ENCODE results near the gene VWA1.
"Not testable (repeated sequence)": the region's sequence is repeated elsewhere in the genome, so short reads cannot be mapped to it uniquely, and the experiment has no call there.

VWA1 gene, protein sequence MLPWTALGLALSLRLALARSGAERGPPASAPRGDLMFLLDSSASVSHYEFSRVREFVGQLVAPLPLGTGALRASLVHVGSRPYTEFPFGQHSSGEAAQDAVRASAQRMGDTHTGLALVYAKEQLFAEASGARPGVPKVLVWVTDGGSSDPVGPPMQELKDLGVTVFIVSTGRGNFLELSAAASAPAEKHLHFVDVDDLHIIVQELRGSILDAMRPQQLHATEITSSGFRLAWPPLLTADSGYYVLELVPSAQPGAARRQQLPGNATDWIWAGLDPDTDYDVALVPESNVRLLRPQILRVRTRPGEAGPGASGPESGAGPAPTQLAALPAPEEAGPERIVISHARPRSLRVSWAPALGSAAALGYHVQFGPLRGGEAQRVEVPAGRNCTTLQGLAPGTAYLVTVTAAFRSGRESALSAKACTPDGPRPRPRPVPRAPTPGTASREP

GRCh38 chr1:1435106-1435903 is at the start of gene VWA1:
VWA1 (plus strand) TSS chr1:1435690; CDS start chr1:1435749, 59 bp downstream.
- no peak for DNase-seq

DNA sequence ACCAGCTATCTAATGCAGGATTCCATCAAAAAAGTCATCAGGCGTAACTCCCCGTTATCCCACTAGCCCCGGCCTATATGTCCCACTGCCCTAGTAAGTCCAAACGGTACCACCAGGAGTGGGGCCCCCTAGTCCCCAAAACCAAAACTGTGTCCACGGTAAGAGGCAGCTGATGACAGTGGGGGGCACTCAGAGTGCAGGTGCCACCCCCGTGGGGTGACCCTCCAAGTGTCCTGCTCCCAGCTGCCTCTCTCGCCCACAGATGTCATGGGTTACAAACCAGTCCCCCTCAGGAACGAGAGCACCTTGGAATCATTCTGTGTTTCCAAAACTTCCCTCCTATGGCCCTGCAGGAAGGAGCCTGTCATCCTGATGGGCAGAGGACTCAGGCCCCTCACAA is 49.6 kb upstream of the VWA1 start:
- DNase-seq: no peak

DNA sequence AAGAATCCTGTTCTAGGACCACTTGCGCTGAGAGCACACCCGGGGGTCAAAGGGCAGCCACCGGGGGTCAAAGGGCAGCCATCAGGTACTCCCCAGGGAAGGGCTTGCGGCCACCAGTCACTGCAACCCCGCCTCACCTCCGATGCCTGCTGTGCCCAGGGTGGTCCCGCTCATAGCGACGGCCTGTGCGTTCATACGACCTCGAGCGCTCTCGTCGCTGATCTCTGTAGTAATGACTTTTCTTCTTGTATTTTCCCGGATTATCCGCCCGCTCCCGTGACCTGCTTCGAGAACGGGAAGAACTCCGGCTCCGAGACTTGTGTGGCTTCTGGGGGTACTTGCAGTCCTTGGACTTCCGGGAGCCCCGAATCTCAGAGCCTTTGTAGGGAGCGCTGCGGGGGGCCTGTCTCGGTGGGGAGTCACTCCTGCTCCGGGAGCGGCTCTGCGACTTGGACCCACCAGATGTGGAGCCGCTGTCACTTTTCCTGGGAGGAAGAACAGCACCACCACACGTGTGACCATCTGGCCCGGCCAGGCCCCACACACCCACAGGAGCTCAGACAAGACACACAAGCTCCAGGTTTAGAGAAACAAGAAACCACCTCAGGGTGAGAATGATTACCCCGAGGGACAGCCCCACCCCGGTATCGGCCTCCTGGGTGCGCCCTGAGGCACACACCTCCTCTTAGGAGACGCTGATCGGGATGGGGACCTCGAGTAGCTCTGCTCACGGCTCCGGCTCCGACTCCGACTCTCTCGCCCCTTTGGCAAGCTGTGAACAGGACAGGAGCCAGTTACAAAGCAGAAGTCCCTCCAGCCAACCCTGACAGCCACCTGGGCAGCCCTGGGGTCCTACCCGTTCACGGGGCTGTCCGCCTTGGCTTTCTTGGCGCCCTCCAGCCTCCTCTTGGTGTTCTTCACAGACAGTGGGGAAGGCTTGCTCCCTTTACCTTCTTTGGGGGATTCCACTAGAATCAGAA is 48.1 kb upstream of the VWA1 start:
- DNase-seq: no peak

- DNase-seq: no peak
Observed at GRCh38 chr1:1388078-1388472, 47.4 kb upstream of the VWA1 start.

DNA sequence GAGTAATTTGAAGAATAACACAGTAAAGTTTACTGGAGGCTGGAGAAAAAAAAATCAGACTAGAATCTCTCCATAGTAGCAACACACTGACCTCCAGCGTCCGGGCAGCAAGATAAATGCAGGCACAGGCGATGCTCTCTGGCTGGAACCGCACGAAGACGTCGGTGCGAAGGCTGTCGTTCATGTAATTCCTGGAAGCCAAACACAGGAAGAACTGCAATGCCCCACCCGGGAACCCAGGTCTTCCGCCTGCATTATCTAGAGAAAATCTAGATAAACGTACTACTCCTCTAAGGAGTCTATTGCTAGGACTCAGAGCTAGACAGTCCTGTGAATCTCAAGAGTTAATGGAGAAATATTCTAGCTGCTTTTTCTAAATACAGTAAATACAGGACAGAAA is 44.8 kb upstream of the VWA1 start:
- no peak for DNase-seq

DNA sequence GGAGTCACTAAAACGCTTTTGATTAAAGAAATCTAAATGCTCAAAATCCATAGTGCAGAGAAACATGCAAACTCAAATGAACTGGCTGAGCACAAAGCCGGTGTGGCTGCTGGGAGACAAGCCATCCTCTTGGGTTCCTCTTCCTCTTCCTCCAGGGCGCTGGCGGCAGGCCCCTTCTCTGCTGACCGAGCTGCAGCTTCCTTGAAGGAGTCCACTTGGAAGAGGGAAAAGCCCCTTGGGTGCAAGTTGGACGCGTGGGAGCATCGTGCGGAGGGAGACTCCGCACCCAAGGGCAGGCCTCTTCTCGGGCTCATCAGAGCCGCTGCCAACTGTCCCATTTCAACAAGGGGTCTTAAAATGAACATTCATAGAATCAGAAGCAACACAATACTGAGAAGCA is 44.3 kb upstream of the VWA1 start:
- DNase-seq: no peak

DNA sequence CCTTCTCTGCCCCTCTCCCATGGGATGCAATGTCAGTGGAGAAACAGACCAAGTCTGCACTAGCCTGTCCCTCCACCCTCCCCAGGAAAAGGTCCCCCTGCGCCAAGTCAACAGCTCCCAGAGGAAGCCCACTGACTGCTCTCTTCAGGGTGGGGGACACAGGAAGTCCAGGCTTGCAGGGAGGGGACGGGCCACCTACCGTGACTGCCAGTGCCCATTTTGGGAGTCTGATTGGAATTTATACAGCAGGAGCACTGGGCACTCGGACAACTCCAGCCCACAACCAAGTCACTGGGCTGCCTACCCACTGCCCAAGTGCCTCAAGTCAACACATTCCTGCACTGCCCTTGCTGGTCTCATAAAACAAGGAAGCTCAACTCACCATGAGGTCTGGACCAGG is 42.5 kb upstream of the VWA1 start:
- no peak for DNase-seq

DNA sequence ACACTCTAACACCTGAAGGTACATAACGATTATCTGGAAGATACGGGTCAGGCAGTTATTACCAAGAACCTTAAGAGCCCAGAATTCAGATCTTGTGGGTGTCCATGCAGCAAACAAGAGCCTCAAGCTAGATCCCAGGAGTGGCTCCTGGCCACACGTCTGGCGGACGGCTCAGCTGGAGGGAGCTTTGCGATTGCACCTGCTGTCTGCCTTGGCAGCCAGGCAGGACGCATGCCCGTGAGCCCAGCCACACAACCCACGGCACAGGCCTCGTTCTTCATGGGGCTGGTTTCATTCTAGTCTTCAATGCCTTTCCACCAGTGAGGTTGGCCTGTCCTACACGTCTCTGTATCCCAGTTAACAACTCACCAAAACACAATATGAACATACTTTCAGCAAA is 42.1 kb upstream of the VWA1 start:
- no peak for DNase-seq

DNA sequence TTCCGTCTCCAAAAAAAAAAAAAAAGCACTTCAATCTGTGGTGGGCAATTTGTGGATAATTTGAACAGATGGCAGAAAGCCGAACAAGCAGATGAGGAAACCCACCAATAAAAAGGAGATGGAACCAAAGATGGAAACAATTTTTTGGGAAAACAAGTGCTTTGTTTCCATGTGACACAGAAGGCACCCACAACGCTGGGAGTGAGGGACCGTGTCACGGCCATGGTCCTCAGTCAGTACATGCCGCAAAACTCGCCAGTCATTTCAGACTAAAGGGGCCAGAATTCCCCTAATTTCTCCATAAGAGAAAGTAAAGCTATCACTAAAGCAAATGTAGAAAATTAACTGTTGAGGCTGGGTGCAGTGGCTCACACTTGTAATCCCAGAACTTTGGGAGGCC is 41.4 kb upstream of the VWA1 start:
- no peak for DNase-seq

- no peak for DNase-seq
Observed at GRCh38 chr1:1395166-1395565, 40.3 kb upstream of the VWA1 start.

GRCh38 chr1:1397839-1398523 is 37.5 kb upstream of the VWA1 start:
- DNase-seq: no peak

GRCh38 chr1:1398677-1399186 is 36.8 kb upstream of the VWA1 start:
- no peak for DNase-seq

- peak; percentile 55 for DNase-seq
Observed at GRCh38 chr1:1399187-1399871, 36.2 kb upstream of the VWA1 start, which contains the start of gene CCNL2. CCNL2 (minus strand) TSS chr1:1399335; CDS start chr1:1399306, 29 bp downstream.

- DNase-seq: no peak
Observed at GRCh38 chr1:1399872-1400575, 35.5 kb upstream of the VWA1 start.

DNA sequence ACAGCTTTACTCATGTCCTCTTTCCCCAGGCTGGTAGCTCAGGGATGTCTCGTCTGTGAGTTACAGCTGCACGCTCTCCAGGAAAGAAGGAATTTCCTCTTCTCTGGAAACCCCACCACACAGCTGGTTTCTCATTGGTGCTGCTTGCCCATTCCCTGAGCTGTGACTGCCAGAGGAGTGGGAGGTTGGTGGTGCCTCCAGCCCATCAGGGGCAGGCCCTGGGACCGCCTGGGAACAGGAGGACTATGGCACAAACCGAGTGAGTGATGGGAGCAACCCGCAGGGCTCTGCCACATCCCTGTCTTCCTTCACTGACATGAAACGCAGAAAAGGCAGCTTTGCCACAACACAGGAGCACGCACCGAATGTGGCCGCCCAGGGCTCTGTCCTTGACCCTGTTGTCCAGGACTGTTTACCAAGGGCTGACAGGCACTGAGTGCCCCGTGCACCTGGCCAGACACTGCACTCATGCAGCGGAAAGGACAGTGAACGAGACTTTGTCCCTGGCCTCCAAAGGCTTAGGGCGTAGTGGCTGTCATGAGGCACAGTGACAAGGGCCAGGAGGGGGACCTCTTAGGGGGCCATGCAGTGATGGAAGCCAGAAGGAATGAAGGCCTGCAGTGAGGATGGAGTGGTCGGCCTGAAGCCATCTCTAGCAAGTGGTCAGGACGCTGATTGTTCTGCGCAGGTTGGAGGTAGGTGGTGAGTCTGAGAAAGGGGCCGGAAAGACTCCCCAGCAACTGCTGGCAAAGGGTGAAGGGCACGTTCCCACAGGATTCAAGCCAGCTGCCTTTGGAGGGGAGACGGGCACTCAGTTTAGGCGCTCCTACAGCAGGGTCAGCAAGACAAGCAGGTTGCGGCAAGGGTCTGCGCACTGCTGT is 34.7 kb upstream of the VWA1 start:
- no peak for DNase-seq

DNA sequence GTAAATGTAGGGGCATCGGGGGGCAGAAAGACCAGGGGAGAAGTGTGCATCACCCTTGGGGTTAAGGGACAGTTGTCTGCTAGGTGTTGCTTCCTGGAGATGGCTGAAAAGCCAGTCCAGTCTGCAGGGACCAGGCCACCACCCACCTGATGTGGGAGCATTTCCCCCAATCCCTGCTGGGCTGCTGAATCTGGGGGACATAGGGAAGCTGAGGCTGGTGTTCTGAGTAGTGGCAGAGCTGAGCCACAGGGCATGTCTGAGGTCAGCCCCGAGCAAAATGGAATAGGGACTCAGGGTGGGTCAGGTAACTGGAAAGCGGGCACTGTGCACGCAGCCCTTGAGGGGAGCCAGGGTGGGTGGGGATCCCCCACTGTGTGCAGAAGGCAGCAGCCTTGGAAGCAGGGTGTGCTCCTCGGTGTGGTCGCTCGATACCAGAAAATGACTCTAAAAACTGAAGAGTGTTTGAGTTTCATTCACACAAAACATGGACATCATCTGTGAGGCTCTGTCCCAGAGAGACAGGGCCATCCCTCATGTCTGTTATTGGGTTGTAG is 34.0 kb upstream of the VWA1 start:
- no peak for DNase-seq

GRCh38 chr1:1402072-1402900 is 33.2 kb upstream of the VWA1 start:
- no peak for DNase-seq

DNA sequence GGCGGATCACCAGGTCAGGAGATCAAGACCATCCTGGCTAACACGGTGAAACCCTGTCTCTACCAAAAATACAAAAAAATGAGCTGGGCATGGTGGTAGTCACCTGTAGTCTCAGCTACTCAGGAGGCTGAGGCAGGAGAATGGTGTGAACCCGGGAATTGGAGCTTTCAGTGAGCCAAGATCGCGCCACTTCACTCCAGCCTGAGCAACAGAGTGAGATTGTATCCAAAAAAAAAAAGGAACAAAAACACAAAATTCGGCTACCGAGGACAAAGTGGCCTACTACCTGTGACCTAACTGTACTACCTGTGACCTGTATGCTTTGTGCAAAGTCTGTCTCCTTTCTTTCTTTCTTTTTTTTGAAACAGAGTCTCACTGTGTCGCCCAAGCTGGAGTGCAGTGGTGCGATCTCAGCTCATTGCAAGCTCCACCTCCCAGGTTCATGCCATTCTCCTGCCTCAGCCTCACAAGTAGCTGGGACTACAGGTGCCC is 32.5 kb upstream of the VWA1 start:
- not testable (repeated sequence) for DNase-seq

All from NCI-H524 treated with DMSO at 0.1 percent for 48 hours (cell line).